WERI-Rb-1 (cell line): ENCODE results near the gene SMARCD1.

Source experiments
- DNase-seq: peaks from one replicate; pipeline ENCODE4 v3.0.0-alpha.2; 2020
- H3K27ac ChIP-seq: fragments of 250-450 bp; sonication (Bioruptor Pico); 2 replicates; pipeline ENCODE4 v1.5.1; 2020; ENCODE audit warnings: mild to moderate bottlenecking, moderate library complexity
- H3K27me3 ChIP-seq: fragments of 250-450 bp; sonication (Bioruptor Pico); 2 replicates; pipeline ENCODE4 v1.5.1; 2021; ENCODE audit warnings: mild to moderate bottlenecking, low read depth, moderate library complexity; ENCODE audit not compliant: insufficient read depth, severe bottlenecking
- H3K36me3 ChIP-seq: fragments of 250-450 bp; sonication (Bioruptor Pico); 2 replicates; pipeline ENCODE4 v1.5.1; 2020; ENCODE audit warnings: mild to moderate bottlenecking, moderate library complexity
- H3K4me3 ChIP-seq: 2 replicates; pipeline ENCODE4 v1.5.1; 2011; ENCODE audit warnings: low read depth, mild to moderate bottlenecking, control low read depth, low read length
- H3K9me3 ChIP-seq: fragments of 250-450 bp; sonication (Bioruptor Pico); 2 replicates; pipeline ENCODE4 v1.5.1; 2021; ENCODE audit warnings: mild to moderate bottlenecking, moderate library complexity; ENCODE audit not compliant: severe bottlenecking
- TF ChIP-seq, protein P1 (sequence below): IDR thresholded peaks from 2 replicates; pipeline ENCODE4 v1.5.1; 2011; ENCODE audit warnings: low read depth, mild to moderate bottlenecking, control low read depth, inconsistent platforms, low read length

SMARCD1 gene

DNA sequence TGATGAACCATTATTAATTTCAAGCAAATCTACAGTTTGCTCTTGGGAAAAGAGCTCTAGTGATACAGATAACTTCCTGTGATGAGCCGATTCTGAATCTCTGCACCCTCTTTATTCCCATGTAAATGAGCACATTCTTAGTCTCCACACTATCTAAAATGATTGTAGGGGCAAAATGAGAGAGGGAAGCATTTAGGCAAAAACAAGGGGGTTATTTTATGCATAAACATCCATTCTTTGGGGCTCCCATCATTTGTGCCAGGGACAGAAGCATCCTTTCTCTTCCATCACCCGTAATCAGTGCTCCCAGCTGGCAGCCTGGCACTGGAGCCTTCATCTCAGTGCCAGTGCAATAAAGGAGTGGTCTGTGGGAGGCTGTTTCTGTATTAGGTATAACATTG is 17.0 kb downstream of the SMARCD1 start:
- no peaks in the 10 kb centered on the region for H3K27me3 ChIP-seq
- no peak overlapping the region for H3K27ac ChIP-seq
- TF ChIP-seq, protein P1, sequence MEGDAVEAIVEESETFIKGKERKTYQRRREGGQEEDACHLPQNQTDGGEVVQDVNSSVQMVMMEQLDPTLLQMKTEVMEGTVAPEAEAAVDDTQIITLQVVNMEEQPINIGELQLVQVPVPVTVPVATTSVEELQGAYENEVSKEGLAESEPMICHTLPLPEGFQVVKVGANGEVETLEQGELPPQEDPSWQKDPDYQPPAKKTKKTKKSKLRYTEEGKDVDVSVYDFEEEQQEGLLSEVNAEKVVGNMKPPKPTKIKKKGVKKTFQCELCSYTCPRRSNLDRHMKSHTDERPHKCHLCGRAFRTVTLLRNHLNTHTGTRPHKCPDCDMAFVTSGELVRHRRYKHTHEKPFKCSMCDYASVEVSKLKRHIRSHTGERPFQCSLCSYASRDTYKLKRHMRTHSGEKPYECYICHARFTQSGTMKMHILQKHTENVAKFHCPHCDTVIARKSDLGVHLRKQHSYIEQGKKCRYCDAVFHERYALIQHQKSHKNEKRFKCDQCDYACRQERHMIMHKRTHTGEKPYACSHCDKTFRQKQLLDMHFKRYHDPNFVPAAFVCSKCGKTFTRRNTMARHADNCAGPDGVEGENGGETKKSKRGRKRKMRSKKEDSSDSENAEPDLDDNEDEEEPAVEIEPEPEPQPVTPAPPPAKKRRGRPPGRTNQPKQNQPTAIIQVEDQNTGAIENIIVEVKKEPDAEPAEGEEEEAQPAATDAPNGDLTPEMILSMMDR, result no peak
- no peak overlapping the region for H3K4me3 ChIP-seq
- DNase-seq, result no peak
- peaks cover 37% of the 10 kb centered on the region for H3K36me3 ChIP-seq
- H3K9me3 ChIP-seq, result no peaks in the 10 kb centered on the region

DNA sequence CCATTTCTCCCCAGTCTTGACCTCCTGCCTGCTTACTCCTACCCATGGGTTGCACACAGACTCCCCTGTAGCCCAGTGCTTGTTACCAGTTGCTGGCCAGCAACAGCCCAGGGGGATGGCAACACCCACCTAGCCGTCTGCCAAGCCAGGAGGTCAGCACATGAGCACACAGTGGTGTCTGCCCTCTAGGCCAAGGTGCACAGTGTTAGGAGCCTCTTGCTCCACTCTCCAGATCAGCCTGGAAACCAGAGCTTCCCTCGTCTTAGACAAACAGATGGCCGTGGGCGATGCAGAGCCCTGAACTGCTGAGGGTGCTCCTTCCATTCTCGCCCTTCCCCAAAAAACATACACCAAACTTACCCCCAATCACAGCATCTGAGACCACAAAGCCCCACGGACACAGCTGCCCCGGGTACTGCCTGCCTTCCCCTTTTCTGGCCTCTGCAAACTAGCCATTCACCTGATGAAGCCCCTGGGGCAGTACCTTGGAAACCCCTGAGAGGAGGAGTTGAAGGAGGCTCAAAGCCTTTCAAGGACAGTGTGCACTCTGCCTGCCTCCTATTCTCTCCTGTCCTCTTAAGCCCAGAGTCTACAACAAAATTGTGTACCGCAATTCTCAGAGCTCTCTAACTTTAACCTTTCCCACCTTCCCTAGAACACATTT is 17.6 kb downstream of the SMARCD1 start:
- TF ChIP-seq, protein P1, result no peak
- no peak overlapping the region for H3K27ac ChIP-seq
- no peaks in the 10 kb centered on the region for H3K9me3 ChIP-seq
- no peak for DNase-seq
- peaks cover 32% of the 10 kb centered on the region for H3K36me3 ChIP-seq
- H3K27me3 ChIP-seq, result no peaks in the 10 kb centered on the region
- no peak overlapping the region for H3K4me3 ChIP-seq

DNA sequence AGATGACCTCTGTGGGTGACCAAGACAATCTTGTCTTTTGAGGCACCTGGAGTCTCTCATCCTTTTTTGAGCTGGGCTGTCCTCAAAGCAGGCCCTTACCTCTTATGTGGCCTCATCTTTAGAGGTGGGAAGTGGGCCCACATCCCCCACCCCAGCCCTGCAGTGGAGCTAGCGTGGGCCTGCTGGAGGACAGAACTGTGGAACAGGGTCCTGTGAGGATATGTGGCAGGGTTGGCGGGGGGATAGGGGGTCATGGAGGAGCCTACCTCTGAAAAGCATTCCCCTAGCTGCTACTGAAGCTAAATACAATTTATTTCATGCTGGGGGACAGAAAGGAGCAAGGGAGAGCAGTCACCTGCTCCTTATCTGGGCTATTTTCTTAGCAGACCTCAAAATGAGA is 18.2 kb downstream of the SMARCD1 start:
- H3K36me3 ChIP-seq, result peaks cover 26% of the 10 kb centered on the region
- no peak overlapping the region for H3K27ac ChIP-seq
- TF ChIP-seq, protein P1, result no peak
- no peaks in the 10 kb centered on the region for H3K9me3 ChIP-seq
- no peaks in the 10 kb centered on the region for H3K27me3 ChIP-seq
- H3K4me3 ChIP-seq, result no peak overlapping the region
- DNase-seq, result no peak

DNA sequence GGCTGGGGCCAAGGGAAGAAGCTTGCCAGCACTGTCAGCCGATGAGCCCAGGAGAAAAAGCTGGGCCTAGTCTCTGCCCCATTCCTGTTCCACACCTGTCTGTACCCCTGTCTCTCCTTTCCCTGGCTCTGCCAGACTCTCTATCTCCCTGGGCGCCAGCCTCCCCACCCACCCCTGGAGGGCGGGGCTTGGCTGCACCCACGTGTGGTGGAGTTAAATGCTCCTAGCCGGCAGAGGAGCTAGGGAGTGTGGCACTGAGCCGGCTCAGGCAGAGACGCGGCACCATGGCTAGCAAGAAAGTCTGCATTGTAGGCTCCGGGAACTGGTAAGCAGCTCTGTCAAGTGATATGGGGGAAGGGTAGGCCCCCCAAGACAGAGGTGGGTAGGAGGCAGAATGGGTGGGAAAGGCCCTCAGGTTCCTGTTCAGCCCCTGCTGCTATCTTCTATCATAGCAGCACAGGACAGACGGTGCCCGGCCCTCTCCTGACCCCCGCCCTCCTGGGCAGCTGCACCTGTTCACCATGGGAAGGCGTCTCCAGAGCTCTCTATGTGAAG is 18.7 kb downstream of the SMARCD1 start, which contains the start of gene GPD1:
Gene GPD1, plus strand, starts transcription at position 242 of the 555 bp plus-strand sequence. Its CDS starts 43 bp downstream, at position 285.
- TF ChIP-seq, protein P1, result no peak

DNA sequence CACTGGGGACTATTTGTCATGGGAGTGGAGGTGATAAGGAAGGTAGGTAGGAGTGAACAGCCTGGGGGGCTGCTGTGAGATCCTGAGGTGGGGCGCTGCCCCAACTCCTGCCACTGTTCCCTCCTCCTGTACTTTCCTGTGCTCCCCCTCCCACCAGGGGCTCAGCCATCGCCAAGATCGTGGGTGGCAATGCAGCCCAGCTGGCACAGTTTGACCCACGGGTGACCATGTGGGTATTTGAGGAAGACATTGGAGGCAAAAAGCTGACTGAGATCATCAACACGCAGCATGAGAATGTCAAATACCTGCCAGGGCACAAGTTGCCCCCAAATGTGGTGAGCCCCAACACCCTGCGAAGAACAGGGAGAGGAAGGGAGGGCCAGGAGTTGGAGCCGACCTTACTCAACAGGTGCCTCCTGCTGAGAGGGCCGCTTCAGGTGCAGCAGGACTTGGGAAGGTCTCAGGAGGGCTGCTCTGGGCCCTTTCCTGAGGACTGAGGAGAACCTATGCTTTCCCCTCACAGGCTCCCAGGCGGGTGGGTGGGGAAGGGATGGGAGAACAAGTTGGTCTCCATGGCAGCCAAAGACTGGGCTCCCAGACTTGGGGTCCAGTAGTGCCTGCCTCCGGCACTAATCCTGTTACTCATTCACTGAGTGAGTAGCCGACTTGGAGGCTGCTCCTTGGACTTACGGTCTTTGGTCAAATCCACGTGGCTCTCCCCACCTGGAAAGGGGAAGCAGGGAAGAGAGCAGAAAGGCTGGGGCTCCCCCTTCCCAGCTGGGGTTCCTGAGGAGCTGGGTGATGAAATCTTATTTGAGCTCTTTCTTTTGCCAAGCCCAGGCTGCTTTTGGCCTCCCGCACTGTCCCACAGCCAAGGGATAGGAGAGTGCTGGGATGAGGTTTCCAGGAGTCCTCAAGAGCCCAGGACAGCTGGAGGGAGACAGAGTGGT is 19.6 kb downstream of the SMARCD1 start:
- Histone ChIP-seq H3K27me3 (no peaks in the 10 kb centered on the region), H3K36me3 (peaks cover 12% of the 10 kb centered on the region), H3K4me3 (no peak overlapping the region), H3K27ac (no peak overlapping the region), H3K9me3 (no peaks in the 10 kb centered on the region)
- DNase-seq, result no peak
- TF ChIP-seq, protein P1, result no peak

More for the DNA sequence above, 18.7 kb downstream of the SMARCD1 start, which contains the start of gene GPD1:
- Histone ChIP-seq H3K27me3 (no peaks in the 10 kb centered on the region), H3K9me3 (no peaks in the 10 kb centered on the region), H3K27ac (no peak within 1 kb of the TSS), H3K4me3 (no peak within 1 kb of the TSS), H3K36me3 (peaks cover 21% of the 10 kb centered on the region)
- DNase-seq, result peak; percentile 83
